22Rv1 (cell line): Measurements from ENCODE around the gene CUX1.

Experiments
- H3K27ac ChIP-seq: fragments of 450-650 bp; 2 replicates; pipeline ENCODE4 v1.5.1; 2017
- ZFX ChIP-seq: fragments of 450-650 bp; IDR thresholded peaks from 2 replicates; pipeline ENCODE4 v1.6.1; 2017; ENCODE audit warnings: antibody characterized with exemption, borderline replicate concordance
- TF ChIP-seq, protein P1 (sequence below): fragments of 450-650 bp; IDR thresholded peaks from 2 replicates; pipeline ENCODE4 v1.5.1; 2017; ENCODE audit warnings: mild to moderate bottlenecking

The CUX1 gene

DNA sequence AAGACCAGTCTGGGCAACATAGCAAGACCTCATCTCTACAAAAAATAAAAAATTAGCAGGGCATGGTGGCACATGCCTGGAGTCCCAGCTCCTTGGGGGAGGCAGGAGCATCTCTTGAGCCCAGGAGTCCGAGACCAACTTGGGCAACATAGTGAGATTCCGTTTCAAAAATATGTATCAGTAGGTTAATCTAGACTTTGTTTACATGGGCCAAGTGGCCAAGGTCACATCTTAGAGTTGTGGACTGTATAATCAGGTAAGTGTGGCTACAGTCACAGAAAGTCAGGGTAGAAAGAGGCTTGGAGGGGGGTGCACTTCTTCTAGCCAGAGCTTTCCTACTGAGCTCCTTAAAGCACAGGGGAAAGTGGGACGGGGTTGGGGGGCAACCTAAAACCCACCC is 174.4 kb downstream of the CUX1 start:
- no peak for TF ChIP-seq ZFX
- H3K27ac ChIP-seq: no peak overlapping the region

GRCh38 chr7:101993311-101993710 is 175.9 kb downstream of the CUX1 start:
- no peak for TF ChIP-seq ZFX
- TF ChIP-seq, protein P1, sequence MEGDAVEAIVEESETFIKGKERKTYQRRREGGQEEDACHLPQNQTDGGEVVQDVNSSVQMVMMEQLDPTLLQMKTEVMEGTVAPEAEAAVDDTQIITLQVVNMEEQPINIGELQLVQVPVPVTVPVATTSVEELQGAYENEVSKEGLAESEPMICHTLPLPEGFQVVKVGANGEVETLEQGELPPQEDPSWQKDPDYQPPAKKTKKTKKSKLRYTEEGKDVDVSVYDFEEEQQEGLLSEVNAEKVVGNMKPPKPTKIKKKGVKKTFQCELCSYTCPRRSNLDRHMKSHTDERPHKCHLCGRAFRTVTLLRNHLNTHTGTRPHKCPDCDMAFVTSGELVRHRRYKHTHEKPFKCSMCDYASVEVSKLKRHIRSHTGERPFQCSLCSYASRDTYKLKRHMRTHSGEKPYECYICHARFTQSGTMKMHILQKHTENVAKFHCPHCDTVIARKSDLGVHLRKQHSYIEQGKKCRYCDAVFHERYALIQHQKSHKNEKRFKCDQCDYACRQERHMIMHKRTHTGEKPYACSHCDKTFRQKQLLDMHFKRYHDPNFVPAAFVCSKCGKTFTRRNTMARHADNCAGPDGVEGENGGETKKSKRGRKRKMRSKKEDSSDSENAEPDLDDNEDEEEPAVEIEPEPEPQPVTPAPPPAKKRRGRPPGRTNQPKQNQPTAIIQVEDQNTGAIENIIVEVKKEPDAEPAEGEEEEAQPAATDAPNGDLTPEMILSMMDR: no peak
- no peak overlapping the region for H3K27ac ChIP-seq

GRCh38 chr7:101995121-101995520 is 177.7 kb downstream of the CUX1 start:
- no peak overlapping the region for H3K27ac ChIP-seq
- TF ChIP-seq, protein P1: no peak
- no peak for TF ChIP-seq ZFX

- no peak overlapping the region for H3K27ac ChIP-seq
- TF ChIP-seq, protein P1: no peak
- TF ChIP-seq ZFX: no peak
Observed at GRCh38 chr7:101996131-101996691, 178.8 kb downstream of the CUX1 start.

- TF ChIP-seq ZFX: no peak
- TF ChIP-seq, protein P1: no peak
- H3K27ac ChIP-seq: no peak overlapping the region
Observed at GRCh38 chr7:101996876-101997275, 179.4 kb downstream of the CUX1 start.

DNA sequence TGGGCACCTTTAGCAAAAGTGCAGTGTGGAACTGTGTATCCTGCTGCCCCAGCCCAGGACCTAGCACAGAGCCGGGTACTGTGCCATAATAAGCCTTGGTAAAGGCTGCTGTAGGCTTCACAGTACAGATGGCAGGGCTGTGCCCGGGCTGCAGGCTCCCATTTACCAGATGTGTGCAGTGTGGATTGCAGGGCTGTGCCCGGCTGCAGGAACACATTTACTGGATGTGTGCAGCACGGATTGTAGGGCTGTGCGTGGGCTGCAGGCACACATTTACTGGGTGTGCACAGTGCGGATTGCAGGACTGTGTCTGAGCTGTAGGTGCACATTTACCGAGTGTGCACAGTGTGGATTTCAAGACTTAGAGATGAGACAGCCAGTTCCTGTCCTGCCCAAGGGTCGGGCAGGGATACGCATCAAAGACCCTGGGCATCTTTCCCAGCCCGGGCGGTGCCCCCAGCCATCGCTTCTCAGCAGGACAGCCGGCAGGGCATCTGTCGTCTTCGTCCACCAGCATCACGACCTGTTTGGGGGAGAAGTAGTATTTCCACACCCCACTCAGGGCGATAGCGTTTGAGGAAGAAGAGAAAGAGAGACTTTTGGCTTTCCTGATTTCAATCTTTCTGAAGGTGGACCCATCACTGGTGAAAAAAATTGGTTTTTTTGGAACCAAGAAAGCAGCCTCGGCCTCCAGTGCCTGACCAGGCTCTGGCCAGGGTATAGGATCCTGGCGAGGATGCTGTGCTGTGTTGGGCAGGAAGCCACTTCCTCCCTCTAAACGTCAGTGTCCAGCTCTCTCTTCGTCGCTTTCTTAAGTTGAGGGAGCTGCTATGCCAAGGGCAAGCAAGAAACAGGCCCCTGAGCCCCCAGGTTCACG is 180.8 kb downstream of the CUX1 start:
- H3K27ac ChIP-seq: no peak overlapping the region
- no peak for TF ChIP-seq ZFX
- TF ChIP-seq, protein P1: no peak

- no peak overlapping the region for H3K27ac ChIP-seq
- TF ChIP-seq ZFX: no peak
- TF ChIP-seq, protein P1: no peak
Observed at GRCh38 chr7:101998906-101999240, 181.4 kb downstream of the CUX1 start.
